ENCODE results near the gene VANGL1. TPM values are rescaled to one million over a fixed set of nuclear protein-coding genes. Genes with fewer than 3 reads are reported as not detected.

VANGL1 gene
- total RNA-seq, 4 donors from 2014 or later: 0.66 to 1.2 (median 1.1) TPM

DNA sequence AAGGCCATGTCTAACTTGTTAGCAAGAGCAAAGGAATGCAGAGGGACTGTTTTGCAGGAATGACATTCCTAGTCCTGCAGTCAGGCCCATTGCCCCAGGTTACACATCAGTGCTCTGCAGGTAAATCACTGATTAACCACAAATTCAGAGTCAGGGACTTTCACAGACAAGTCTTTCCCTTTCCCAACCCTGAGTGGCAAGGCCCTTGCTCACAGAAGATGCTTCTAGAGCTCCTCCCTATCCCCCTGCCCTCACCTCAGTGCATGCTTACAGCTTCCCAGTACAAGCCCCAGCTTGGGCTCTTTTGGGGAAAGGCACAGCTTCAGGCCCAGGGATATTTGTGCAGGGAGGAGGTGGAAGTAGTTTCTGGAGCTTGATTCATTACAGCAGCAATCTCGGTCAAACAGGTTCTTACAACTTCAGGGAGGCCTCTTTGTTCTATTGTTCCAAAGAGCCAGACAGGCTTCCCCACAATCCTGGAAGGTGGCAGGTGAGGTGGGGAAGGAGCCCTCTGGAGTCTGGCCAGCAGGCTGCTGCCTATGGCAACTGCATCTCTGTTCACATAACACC, 72.9 kb downstream of the VANGL1 start:
- intact Hi-C loops (cut with DNase I; ENCODE audit: low total_unique reads): no loop called here
- no peak for TF ChIP-seq POLR2A (IDR thresholded peaks at IDR 0.05)
- no peak for TF ChIP-seq CTCF (IDR thresholded peaks at IDR 0.05 in 4 of 5, conservative IDR thresholded peaks at IDR 0.05 in 1 of 5)
- in situ Hi-C loops (cut with MboI; ENCODE audit: low sequenced_read_pairs in 4 of 4): loop anchor here (5.0 kb wide), 1 partner anchor 58 kb away; no protein-coding TSS in a partner anchor

GRCh38 chr1:115717541-115717940, 75.8 kb downstream of the VANGL1 start:
- no peaks in the 10 kb centered on the region for H3K36me3 ChIP-seq
- intact Hi-C loops (cut with DNase I; ENCODE audit: low total_unique reads): loop anchor here (1.0 kb wide), 1 partner anchor 55 kb away; no protein-coding TSS in a partner anchor
- H3K4me1 ChIP-seq: no peaks in the 10 kb centered on the region
- TF ChIP-seq POLR2A (IDR thresholded peaks at IDR 0.05) (no peak), CTCF (IDR thresholded peaks at IDR 0.05 in 4 of 5, conservative IDR thresholded peaks at IDR 0.05 in 1 of 5) (peak; percentile 53 to 78 (median 72))
- no peak overlapping the region for H3K4me3 ChIP-seq
- H3K27ac ChIP-seq: no peak overlapping the region
- H3K27me3 ChIP-seq: no peaks in the 10 kb centered on the region
- DNase-seq: peak; percentile 20 to 63
- no peaks in the 10 kb centered on the region for H3K9me3 ChIP-seq
- in situ Hi-C loops (cut with MboI; ENCODE audit: low sequenced_read_pairs in 4 of 4): loop anchor here (5.0 kb wide), 1 partner anchor 55 kb away; no protein-coding TSS in a partner anchor
- peak; percentile 59 to 78 for ATAC-seq

More for the DNA sequence above, 72.9 kb downstream of the VANGL1 start:
- no peaks in the 10 kb centered on the region for H3K36me3 ChIP-seq
- no peaks in the 10 kb centered on the region for H3K27me3 ChIP-seq
- ATAC-seq: no peak
- no peaks in the 10 kb centered on the region for H3K9me3 ChIP-seq
- DNase-seq: no peak
- no peak overlapping the region for H3K4me3 ChIP-seq
- no peak overlapping the region for H3K27ac ChIP-seq
- no peaks in the 10 kb centered on the region for H3K4me1 ChIP-seq

DNA sequence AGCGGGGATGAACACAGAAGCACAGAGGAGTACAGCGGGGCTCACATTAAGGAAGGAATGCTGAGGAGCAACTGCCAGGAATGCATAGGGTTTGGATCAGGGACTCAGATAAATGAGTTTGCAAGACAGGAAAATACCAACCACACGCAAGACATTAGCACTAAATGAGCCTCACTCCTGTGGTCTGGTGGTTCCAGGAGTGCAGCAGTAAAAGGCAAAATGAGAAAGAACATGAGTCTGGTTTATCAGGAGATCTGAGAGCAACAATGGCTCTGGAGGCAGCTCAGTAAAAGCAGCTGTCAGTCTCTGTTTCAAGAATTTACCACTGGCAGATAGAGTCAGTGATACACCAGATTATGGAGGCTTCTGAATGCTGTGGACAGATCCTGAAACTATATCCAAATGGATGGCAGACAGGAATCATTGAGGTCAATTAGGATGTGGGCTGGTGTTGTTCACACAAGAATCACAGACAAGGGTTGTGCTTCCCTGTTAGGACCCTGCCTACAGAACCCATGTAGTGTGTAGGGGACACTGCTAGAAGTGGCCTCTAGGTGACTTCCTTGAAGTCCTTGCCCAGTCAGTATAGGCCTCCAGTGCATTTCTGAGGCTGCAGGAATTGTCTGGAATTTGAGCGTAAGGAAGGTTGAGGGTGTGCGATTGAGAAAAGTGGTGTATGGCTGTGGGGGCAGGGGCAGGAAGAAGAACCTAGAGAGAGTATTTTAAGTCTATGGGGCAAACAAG, 76.4 kb downstream of the VANGL1 start:
- no peak overlapping the region for H3K4me3 ChIP-seq
- ATAC-seq (no peak), DNase-seq (no peak)
- no peaks in the 10 kb centered on the region for H3K27me3 ChIP-seq
- H3K4me1 ChIP-seq: no peaks in the 10 kb centered on the region
- in situ Hi-C loops (cut with MboI; ENCODE audit: low sequenced_read_pairs in 4 of 4) (loop anchor here (5.0 kb wide), 1 partner anchor 54 kb away; no protein-coding TSS in a partner anchor), intact Hi-C loops (cut with DNase I; ENCODE audit: low total_unique reads) (no loop called here)
- no peak for TF ChIP-seq CTCF (IDR thresholded peaks at IDR 0.05 in 4 of 5, conservative IDR thresholded peaks at IDR 0.05 in 1 of 5)
- TF ChIP-seq POLR2A (IDR thresholded peaks at IDR 0.05): no peak
- no peak overlapping the region for H3K27ac ChIP-seq
- H3K9me3 ChIP-seq: no peaks in the 10 kb centered on the region
- H3K36me3 ChIP-seq: no peaks in the 10 kb centered on the region

DNA sequence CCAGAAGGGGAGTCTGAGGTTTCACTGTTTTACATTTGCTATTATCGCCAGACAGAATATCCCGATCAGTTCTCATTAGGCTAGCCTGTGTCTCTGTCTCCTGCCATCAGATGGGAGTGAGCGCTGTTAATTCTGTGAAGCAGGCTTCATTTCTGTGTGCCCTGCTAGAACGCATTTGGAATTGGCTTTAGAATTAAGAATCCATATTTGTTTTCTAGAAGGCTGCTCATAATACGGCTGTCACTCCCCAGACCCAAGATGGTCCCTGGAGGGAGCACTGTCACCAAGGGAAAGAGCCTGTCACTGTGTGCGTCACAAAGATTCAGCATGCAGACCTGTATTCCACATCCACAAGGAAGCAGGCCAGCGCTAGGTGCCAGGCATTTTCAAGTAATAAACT, 77.5 kb downstream of the VANGL1 start:
- no peak overlapping the region for H3K4me3 ChIP-seq
- H3K9me3 ChIP-seq: no peaks in the 10 kb centered on the region
- ATAC-seq: no peak
- intact Hi-C loops (cut with DNase I; ENCODE audit: low total_unique reads) (no loop called here), in situ Hi-C loops (cut with MboI; ENCODE audit: low sequenced_read_pairs in 4 of 4) (loop anchor here (5.0 kb wide), 1 partner anchor 53 kb away; no protein-coding TSS in a partner anchor)
- no peak overlapping the region for H3K27ac ChIP-seq
- no peaks in the 10 kb centered on the region for H3K4me1 ChIP-seq
- H3K36me3 ChIP-seq: no peaks in the 10 kb centered on the region
- no peak for DNase-seq
- TF ChIP-seq POLR2A (IDR thresholded peaks at IDR 0.05) (no peak), CTCF (IDR thresholded peaks at IDR 0.05 in 4 of 5, conservative IDR thresholded peaks at IDR 0.05 in 1 of 5) (no peak)
- H3K27me3 ChIP-seq: no peaks in the 10 kb centered on the region
